Neuronal stem cell (in vitro differentiated cells): ENCODE results near the gene RNF103. TPM values are rescaled to one million over a fixed set of nuclear protein-coding genes. Genes with fewer than 3 reads are reported as not detected.

Experiments used
- DNase-seq: peaks from one replicate; pipeline ENCODE4 v3.0.0-alpha.2; 2013; ENCODE audit warnings: low spot score
- H2AFZ ChIP-seq: one replicate; pipeline ENCODE4 v1.6.1; 2013; ENCODE audit warnings: mild to moderate bottlenecking, low read length, inconsistent platforms
- H2AK5ac ChIP-seq: 2 replicates; pipeline ENCODE4 v1.6.1; 2013; ENCODE audit warnings: low read depth, mild to moderate bottlenecking, inconsistent platforms, low read length, moderate library complexity, mixed read lengths
- H2BK120ac ChIP-seq: 2 replicates; pipeline ENCODE4 v1.6.1; 2013; ENCODE audit warnings: low read depth, mild to moderate bottlenecking, inconsistent platforms, low read length, moderate library complexity, mixed read lengths
- H2BK12ac ChIP-seq: one replicate; pipeline ENCODE4 v1.6.1; 2013; ENCODE audit warnings: low read length, inconsistent platforms
- H2BK15ac ChIP-seq: 2 replicates; pipeline ENCODE4 v1.6.1; 2013; ENCODE audit warnings: mild to moderate bottlenecking, low read length, inconsistent platforms, mixed read lengths
- H2BK5ac ChIP-seq: one replicate; pipeline ENCODE4 v1.6.1; 2013; ENCODE audit warnings: inconsistent platforms, mild to moderate bottlenecking, low read length, moderate library complexity
- H3K14ac ChIP-seq: one replicate; pipeline ENCODE4 v1.6.1; 2013; ENCODE audit warnings: low read length, inconsistent platforms
- H3K18ac ChIP-seq: 2 replicates; pipeline ENCODE4 v1.6.1; 2013; ENCODE audit warnings: low read length, inconsistent platforms
- H3K23ac ChIP-seq: 2 replicates; pipeline ENCODE4 v1.6.1; 2013; ENCODE audit warnings: low read depth, mild to moderate bottlenecking, mixed read lengths, low read length, inconsistent platforms; ENCODE audit not compliant: poor library complexity
- H3K27ac ChIP-seq: replicated peaks from 3 replicates; pipeline ENCODE4 v1.5.1; 2013; ENCODE audit warnings: low read length, inconsistent platforms
- H3K27me3 ChIP-seq, 3 experiments: 2 replicates each; pipeline ENCODE4 v1.6.1; 2013; ENCODE audit warnings: low read length in 3 of 3, mild to moderate bottlenecking in 2 of 3, inconsistent platforms in 1 of 3, low read depth in 1 of 3, mixed read lengths in 1 of 3, moderate library complexity in 1 of 3; ENCODE audit not compliant: control insufficient read depth in 3 of 3, insufficient read depth in 3 of 3
- H3K36me3 ChIP-seq, 2 donors: replicated peaks in 1 of 2; 2 replicates each; pipeline ENCODE4 v1.6.1; 2013; ENCODE audit warnings: low read length in 2 of 2; ENCODE audit not compliant: control insufficient read depth in 2 of 2, insufficient read depth in 2 of 2
- H3K4ac ChIP-seq: 2 replicates; pipeline ENCODE4 v1.6.1; 2013; ENCODE audit warnings: inconsistent platforms, mild to moderate bottlenecking, low read length, moderate library complexity
- H3K4me1 ChIP-seq, 2 donors: 1 replicate in 1 of 2; 2 replicates in 1 of 2; pipeline ENCODE4 v1.6.1; 2013; ENCODE audit warnings: low read length in 2 of 2, low read depth in 1 of 2; ENCODE audit not compliant: control insufficient read depth in 2 of 2, insufficient read depth in 1 of 2
- H3K4me2 ChIP-seq: one replicate; pipeline ENCODE4 v1.6.1; 2013; ENCODE audit warnings: mild to moderate bottlenecking, low read length, inconsistent platforms; ENCODE audit not compliant: insufficient read depth, poor library complexity, severe bottlenecking
- H3K4me3 ChIP-seq, 2 donors: 2 replicates each; pipeline ENCODE4 v1.5.1; 2013; ENCODE audit warnings: low read length in 2 of 2, mild to moderate bottlenecking in 2 of 2, inconsistent platforms in 1 of 2, moderate library complexity in 1 of 2
- H3K79me1 ChIP-seq: one replicate; pipeline ENCODE4 v1.6.1; 2013; ENCODE audit warnings: low read depth, mild to moderate bottlenecking, inconsistent platforms, low read length, moderate library complexity
- H3K9ac ChIP-seq: one replicate; pipeline ENCODE4 v1.6.1; 2013; ENCODE audit warnings: mild to moderate bottlenecking, low read depth, low read length, inconsistent platforms; ENCODE audit not compliant: poor library complexity
- H3K9me3 ChIP-seq, 2 donors: replicated peaks in 1 of 2; 2 replicates each; pipeline versions ENCODE3 to v1.6.1; 2013; ENCODE audit warnings: low read length in 2 of 2, mild to moderate bottlenecking in 2 of 2, inconsistent platforms in 1 of 2, low read depth in 1 of 2, mixed read lengths in 1 of 2, moderate library complexity in 1 of 2; ENCODE audit not compliant: control insufficient read depth in 2 of 2, insufficient read depth in 1 of 2
- H4K8ac ChIP-seq: one replicate; pipeline ENCODE4 v1.6.1; 2013; ENCODE audit warnings: low read depth, mild to moderate bottlenecking, inconsistent platforms, low read length, moderate library complexity
- H4K91ac ChIP-seq: one replicate; pipeline ENCODE4 v1.6.1; 2013; ENCODE audit warnings: low read length, low read depth, mild to moderate bottlenecking, inconsistent platforms; ENCODE audit not compliant: poor library complexity
- WGBS, 2 donors: extraction: QIAGEN DNeasy Blood & Tissue Kit; methylation state at CpG; one replicate each; pipeline ENCODE4 v1.1.7; 2013; ENCODE audit warnings: missing lambda C conversion rate in 2 of 2, mixed read lengths in 1 of 2; ENCODE audit not compliant: insufficient read length in 2 of 2, insufficient replicate concordance in 1 of 2; ENCODE audit errors: extremely low coverage in 2 of 2; 5-methylcytosine and 5-hydroxymethylcytosine counted together
- polyA plus RNA-seq, 2 experiments: library from polyadenylated mRNA; stranded (reverse); fragments of 200-250 nt; gene quantifications; one replicate each; pipeline ENCODE4 v1.2.3, GENCODE V29; 2013

RNF103 gene, protein sequence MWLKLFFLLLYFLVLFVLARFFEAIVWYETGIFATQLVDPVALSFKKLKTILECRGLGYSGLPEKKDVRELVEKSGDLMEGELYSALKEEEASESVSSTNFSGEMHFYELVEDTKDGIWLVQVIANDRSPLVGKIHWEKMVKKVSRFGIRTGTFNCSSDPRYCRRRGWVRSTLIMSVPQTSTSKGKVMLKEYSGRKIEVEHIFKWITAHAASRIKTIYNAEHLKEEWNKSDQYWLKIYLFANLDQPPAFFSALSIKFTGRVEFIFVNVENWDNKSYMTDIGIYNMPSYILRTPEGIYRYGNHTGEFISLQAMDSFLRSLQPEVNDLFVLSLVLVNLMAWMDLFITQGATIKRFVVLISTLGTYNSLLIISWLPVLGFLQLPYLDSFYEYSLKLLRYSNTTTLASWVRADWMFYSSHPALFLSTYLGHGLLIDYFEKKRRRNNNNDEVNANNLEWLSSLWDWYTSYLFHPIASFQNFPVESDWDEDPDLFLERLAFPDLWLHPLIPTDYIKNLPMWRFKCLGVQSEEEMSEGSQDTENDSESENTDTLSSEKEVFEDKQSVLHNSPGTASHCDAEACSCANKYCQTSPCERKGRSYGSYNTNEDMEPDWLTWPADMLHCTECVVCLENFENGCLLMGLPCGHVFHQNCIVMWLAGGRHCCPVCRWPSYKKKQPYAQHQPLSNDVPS
- 11.2 TPM for polyA plus RNA-seq (2013, experiment 1 of 2)
- 11.3 TPM for polyA plus RNA-seq (2013, experiment 2 of 2)

DNA sequence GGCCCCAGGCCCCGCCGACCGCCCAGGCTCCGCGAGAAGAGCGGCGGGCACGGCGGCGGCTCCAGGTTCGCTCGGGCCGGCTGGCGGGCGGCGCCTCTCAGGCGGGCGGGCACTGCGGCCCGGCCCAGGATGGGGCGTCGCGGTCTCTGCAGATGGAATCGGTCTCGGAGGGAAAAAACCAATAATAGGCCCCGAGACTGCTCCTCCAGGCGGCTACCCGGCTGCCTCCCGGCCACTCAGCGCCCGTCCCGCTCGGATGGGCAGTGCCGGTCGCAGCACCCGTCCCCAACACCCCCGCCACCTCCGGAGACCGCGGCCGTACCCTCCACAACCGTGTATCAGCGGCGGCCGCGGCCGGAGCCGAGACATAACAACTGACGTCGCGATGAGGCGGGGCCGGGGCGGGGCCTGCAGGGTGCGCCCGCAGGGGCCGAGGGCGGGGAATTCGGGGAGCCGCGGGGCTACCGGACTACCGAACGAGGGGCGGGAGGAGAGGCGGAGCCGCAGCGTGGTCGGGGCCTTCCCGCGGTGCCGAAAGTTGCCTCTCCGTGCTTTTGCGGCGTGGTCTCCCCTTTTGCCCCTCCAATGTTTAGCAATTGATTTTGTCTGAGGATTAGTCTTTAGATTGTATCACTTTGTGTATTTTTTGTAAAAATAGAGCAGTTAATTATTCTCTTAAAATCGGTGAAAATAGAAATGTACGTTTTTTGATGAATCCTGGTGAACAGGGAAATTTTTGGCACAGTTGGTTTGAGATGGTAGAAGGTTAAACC, at the start of gene RNF103:
Gene RNF103, minus strand, starts transcription at position 372 of the 773 bp plus-strand sequence. CDS start 979 bp downstream, outside the sequence.
- H3K4me1 ChIP-seq: peaks cover 7 to 9% of the 10 kb centered on the region in 2 donors
- H3K4me3 ChIP-seq: peak within 1 kb of the TSS; percentile 90 to 91
- no peaks in the 10 kb centered on the region for H3K79me1 ChIP-seq
- H2AFZ ChIP-seq: peak within 1 kb of the TSS; percentile 92
- no peak within 1 kb of the TSS for H4K91ac ChIP-seq
- H3K36me3 ChIP-seq: peaks cover 0 to 16% of the 10 kb centered on the region in 2 donors
- peak within 1 kb of the TSS; percentile 75 for H3K4me2 ChIP-seq
- H2AK5ac ChIP-seq: peak within 1 kb of the TSS; percentile 46
- WGBS, 2 donors: 100% methylated on average over 1 of the region's 77 CpGs; no CpG with 5 or more reads in 1 of the 2 donors
- no peak within 1 kb of the TSS for H2BK12ac ChIP-seq
- H2BK15ac ChIP-seq: no peak within 1 kb of the TSS
- H3K18ac ChIP-seq: peak within 1 kb of the TSS; percentile 98
- peak; percentile 87 for DNase-seq
- no peaks in the 10 kb centered on the region for H3K9me3 ChIP-seq
- peak within 1 kb of the TSS; percentile 56 for H3K14ac ChIP-seq
- H3K9ac ChIP-seq: peak within 1 kb of the TSS; percentile 91
- H2BK120ac ChIP-seq: peak within 1 kb of the TSS; percentile 61
- H3K27me3 ChIP-seq: no peaks in the 10 kb centered on the region
- H2BK5ac ChIP-seq: peak within 1 kb of the TSS; percentile 46
- no peak within 1 kb of the TSS for H4K8ac ChIP-seq
- peak within 1 kb of the TSS; percentile 98 for H3K23ac ChIP-seq
- H3K4ac ChIP-seq: no peak within 1 kb of the TSS
- peak within 1 kb of the TSS; percentile 96 for H3K27ac ChIP-seq

DNA sequence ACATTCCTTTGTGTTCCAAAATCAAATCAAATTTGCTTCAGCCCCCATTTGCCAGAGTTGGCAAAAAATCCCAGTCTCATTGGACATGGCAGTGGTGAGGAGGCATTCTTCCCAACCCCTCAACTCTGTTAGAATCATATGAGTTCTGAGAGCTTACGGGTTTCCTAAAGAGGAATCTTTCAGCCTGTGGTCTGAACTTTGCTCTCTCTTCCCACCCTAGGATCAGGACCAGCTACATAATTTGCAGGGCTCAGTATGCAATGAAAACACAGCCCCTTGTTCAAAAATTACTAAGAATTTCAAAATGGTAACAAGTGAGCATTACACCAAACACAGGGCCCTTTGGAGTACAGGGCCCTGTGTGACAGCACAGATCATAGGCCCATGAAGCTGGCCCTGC, 49.3 kb upstream of the RNF103 start:
- no peak overlapping the region for H3K9ac ChIP-seq
- no peak for DNase-seq
- no peak overlapping the region for H2AFZ ChIP-seq
- no peak overlapping the region for H3K4me3 ChIP-seq
- no peak overlapping the region for H4K91ac ChIP-seq
- H4K8ac ChIP-seq: no peak overlapping the region
- H3K4me1 ChIP-seq: no peaks in the 10 kb centered on the region
- no peak overlapping the region for H3K27ac ChIP-seq
- no CpG with 5 or more reads among the region's 1 CpG for WGBS, 2 donors
- H3K14ac ChIP-seq: no peak overlapping the region
- no peak overlapping the region for H3K18ac ChIP-seq
- no peaks in the 10 kb centered on the region for H3K79me1 ChIP-seq
- H2BK15ac ChIP-seq: no peak overlapping the region
- H3K9me3 ChIP-seq: no peaks in the 10 kb centered on the region
- no peaks in the 10 kb centered on the region for H3K27me3 ChIP-seq
- no peak overlapping the region for H2BK5ac ChIP-seq
- no peak overlapping the region for H3K4ac ChIP-seq
- no peak overlapping the region for H3K4me2 ChIP-seq
- H2BK12ac ChIP-seq: no peak overlapping the region
- H2BK120ac ChIP-seq: no peak overlapping the region
- H2AK5ac ChIP-seq: no peak overlapping the region
- no peaks in the 10 kb centered on the region for H3K36me3 ChIP-seq
- H3K23ac ChIP-seq: no peak overlapping the region

DNA sequence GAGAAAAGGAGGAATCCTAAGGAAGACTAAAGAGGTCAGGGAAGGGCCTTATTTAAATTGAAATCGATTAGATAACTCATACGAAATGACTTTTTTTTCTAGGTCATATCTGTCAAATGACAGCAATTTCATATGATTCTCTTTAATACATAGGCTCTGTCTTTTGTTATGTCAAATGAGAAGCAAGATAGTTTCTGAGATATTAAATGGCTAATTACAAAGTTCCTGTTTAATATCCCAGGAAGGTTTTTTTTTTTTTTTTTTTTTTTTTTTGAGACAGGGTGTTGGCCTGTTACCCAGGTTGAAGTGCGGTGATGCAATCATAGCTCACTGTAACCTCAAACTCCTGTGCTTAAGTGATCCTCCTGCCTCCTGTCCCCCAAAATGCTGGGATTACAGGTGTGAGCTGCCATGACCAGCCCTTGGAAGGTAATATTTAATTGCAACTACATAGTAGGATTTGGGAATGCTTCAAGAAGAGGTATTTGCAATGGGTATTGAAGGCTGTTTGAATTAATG, 48.4 kb upstream of the RNF103 start:
- Histone ChIP-seq H2BK12ac (no peak overlapping the region), H2AK5ac (no peak overlapping the region), H3K79me1 (no peaks in the 10 kb centered on the region), H4K8ac (no peak overlapping the region), H3K9ac (no peak overlapping the region), H4K91ac (no peak overlapping the region), H2BK5ac (no peak overlapping the region), H3K23ac (no peak overlapping the region), H3K27ac (no peak overlapping the region), H3K4me2 (no peak overlapping the region), H3K27me3 (no peaks in the 10 kb centered on the region), H3K4me3 (no peak overlapping the region), H2BK15ac (no peak overlapping the region), H3K9me3 (no peaks in the 10 kb centered on the region), H3K14ac (no peak overlapping the region), H2BK120ac (no peak overlapping the region), H3K4ac (no peak overlapping the region), H2AFZ (no peak overlapping the region), H3K36me3 (no peaks in the 10 kb centered on the region), H3K18ac (no peak overlapping the region), H3K4me1 (no peaks in the 10 kb centered on the region)
- no peak for DNase-seq
- WGBS, 2 donors: no CpG with 5 or more reads among the region's 3 CpGs
